Osteoblast (primary cell): ENCODE results near the gene MAGEF1. TPM values are rescaled to one million over a fixed set of nuclear protein-coding genes. Genes with fewer than 3 reads are reported as not detected.

ENCODE experiments used
- DNase-seq: peaks from one replicate; pipeline ENCODE4 v3.0.0; 2011; ENCODE audit warnings: low spot score, mixed read lengths; ENCODE audit not compliant: insufficient read length; ENCODE audit errors: missing footprints
- H2AFZ ChIP-seq: 2 replicates; pipeline ENCODE4 v1.6.0; 2011; ENCODE audit warnings: mild to moderate bottlenecking, low read length
- H3K27ac ChIP-seq: 2 replicates; pipeline ENCODE4 v1.5.1; 2011; ENCODE audit warnings: mild to moderate bottlenecking, low read depth, low read length, moderate library complexity
- H3K27me3 ChIP-seq: 2 replicates; pipeline ENCODE4 v1.6.0; 2012; ENCODE audit warnings: mild to moderate bottlenecking, control low read depth, inconsistent platforms, low read length, moderate library complexity; ENCODE audit not compliant: insufficient read depth
- H3K36me3 ChIP-seq: 2 replicates; pipeline ENCODE4 v1.5.1; 2011; ENCODE audit warnings: mild to moderate bottlenecking, low read length, control low read depth, moderate library complexity; ENCODE audit not compliant: insufficient read depth
- H3K4me1 ChIP-seq: 2 replicates; pipeline ENCODE4 v1.5.1; 2011; ENCODE audit warnings: mild to moderate bottlenecking, low read length, control low read depth, moderate library complexity; ENCODE audit not compliant: insufficient read depth
- H3K4me2 ChIP-seq: 2 replicates; pipeline ENCODE4 v1.6.0; 2011; ENCODE audit warnings: mild to moderate bottlenecking, low read length; ENCODE audit not compliant: insufficient read depth
- H3K4me3 ChIP-seq: fragments of 200-600 bp; sonication (generic); 3 replicates; pipeline ENCODE4 v1.5.1; 2012; ENCODE audit warnings: mild to moderate bottlenecking, low read length, inconsistent platforms; ENCODE audit not compliant: insufficient read depth
- H3K79me2 ChIP-seq: 2 replicates; pipeline ENCODE4 v1.6.0; 2012; ENCODE audit warnings: mild to moderate bottlenecking, low read length, control low read depth, inconsistent platforms; ENCODE audit not compliant: insufficient read depth
- H3K9me3 ChIP-seq: 2 replicates; pipeline ENCODE4 v1.5.1; 2011; ENCODE audit warnings: low read depth, low read length, control low read depth
- H4K20me1 ChIP-seq: 2 replicates; pipeline ENCODE4 v1.6.0; 2012; ENCODE audit warnings: mild to moderate bottlenecking, low read length, control low read depth; ENCODE audit not compliant: insufficient read depth
- total RNA-seq: library from RNA; depleted of rRNA; stranded (reverse); fragments of >200 nt; gene quantifications from 2 replicates; pipeline ENCODE4 v1.2.3, GENCODE V29; 2012
- TF ChIP-seq, protein P1 (sequence below): IDR thresholded peaks from 2 replicates; pipeline ENCODE4 v1.5.1; 2011; ENCODE audit warnings: mild to moderate bottlenecking, low read depth, low read length, moderate library complexity; ENCODE audit errors: extremely low read depth

MAGEF1 gene, protein sequence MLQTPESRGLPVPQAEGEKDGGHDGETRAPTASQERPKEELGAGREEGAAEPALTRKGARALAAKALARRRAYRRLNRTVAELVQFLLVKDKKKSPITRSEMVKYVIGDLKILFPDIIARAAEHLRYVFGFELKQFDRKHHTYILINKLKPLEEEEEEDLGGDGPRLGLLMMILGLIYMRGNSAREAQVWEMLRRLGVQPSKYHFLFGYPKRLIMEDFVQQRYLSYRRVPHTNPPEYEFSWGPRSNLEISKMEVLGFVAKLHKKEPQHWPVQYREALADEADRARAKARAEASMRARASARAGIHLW
- total RNA-seq, result 18.8 and 22.1 TPM in 2 replicates

DNA sequence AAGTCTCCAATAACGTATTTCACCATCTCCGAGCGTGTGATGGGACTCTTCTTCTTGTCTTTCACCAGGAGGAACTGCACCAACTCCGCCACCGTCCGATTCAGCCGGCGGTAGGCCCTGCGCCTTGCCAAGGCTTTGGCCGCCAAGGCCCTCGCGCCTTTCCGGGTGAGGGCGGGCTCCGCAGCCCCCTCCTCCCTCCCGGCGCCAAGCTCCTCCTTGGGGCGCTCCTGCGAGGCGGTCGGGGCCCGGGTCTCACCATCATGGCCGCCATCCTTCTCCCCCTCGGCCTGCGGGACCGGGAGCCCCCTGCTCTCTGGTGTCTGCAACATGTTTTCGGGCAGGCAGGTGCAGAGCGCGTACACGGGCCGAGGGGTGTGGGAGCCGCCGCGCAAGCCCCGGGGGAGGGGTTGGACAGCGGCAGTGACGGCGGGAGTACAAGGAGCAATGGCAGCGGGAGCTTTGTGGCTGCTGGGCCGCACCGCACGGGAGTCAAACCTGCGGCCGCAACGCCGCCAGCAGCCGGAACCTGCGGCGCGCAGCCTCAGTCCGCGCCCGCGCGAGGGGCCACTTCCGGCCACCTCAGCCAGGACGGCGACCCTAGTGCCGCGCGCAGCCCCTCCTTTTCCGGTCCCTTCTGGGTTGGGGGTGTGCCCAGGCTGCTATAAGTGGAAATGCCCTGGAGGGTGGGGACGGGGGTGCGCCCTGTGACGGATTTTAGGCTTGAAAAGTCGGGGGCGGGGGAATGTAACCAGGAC, at the start of gene MAGEF1:
Gene MAGEF1, minus strand, starts transcription at position 572 of the 755 bp plus-strand sequence. Its CDS starts 243 bp downstream, at position 329.
- H3K36me3 ChIP-seq, result peaks cover 5% of the 10 kb centered on the region
- TF ChIP-seq, protein P1, sequence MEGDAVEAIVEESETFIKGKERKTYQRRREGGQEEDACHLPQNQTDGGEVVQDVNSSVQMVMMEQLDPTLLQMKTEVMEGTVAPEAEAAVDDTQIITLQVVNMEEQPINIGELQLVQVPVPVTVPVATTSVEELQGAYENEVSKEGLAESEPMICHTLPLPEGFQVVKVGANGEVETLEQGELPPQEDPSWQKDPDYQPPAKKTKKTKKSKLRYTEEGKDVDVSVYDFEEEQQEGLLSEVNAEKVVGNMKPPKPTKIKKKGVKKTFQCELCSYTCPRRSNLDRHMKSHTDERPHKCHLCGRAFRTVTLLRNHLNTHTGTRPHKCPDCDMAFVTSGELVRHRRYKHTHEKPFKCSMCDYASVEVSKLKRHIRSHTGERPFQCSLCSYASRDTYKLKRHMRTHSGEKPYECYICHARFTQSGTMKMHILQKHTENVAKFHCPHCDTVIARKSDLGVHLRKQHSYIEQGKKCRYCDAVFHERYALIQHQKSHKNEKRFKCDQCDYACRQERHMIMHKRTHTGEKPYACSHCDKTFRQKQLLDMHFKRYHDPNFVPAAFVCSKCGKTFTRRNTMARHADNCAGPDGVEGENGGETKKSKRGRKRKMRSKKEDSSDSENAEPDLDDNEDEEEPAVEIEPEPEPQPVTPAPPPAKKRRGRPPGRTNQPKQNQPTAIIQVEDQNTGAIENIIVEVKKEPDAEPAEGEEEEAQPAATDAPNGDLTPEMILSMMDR, result no peak
- no peaks in the 10 kb centered on the region for H4K20me1 ChIP-seq
- DNase-seq, result peak; percentile 93
- peak within 1 kb of the TSS; percentile 51 for H3K27ac ChIP-seq
- H3K27me3 ChIP-seq, result no peaks in the 10 kb centered on the region
- H3K4me2 ChIP-seq, result peak within 1 kb of the TSS; percentile 94
- H3K4me1 ChIP-seq, result peaks cover 20% of the 10 kb centered on the region
- peaks cover 24% of the 10 kb centered on the region for H3K79me2 ChIP-seq
- no peaks in the 10 kb centered on the region for H3K9me3 ChIP-seq
- peak within 1 kb of the TSS; percentile 87 for H2AFZ ChIP-seq
- H3K4me3 ChIP-seq, result peak within 1 kb of the TSS; percentile 91

DNA sequence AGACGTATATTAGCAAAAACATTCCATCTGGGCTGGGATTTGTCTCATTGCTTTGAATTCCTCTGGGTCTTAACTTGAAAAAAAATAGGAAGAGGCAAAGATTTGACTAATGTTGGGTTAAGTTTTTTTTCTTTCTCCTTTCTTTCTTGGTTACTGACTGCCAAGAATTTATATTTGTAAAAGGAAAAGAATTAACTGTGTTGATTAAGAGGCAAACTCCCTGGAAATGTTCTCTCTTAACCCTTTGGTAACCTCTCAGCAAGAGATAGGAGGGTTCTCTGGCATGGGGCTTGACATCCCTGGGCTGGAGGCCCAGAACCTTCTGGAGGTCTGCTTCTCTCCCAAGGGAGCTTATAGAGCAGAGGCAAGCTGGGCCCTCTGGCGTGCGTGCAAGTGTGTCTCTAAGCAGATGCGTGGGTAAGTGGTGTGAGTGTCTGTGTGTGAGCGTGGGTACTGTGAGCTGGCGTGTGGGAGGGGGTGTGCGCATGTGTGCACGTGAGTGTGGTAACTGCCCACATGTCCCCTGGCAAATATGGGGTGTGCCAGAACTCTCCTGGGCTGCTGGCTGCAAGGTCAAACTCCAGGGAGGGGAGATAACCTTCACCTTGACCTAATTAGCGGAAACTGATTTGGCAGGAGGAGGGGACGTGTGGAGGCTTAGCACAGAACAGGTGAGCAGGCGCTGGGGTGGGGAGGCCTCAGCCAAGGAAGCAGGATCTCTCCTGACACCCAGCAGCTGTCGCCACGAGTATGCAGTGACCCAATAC, 49.4 kb upstream of the MAGEF1 start:
- TF ChIP-seq, protein P1, result no peak
- Histone ChIP-seq H3K4me2 (peak overlapping the region; percentile 59), H3K4me1 (peaks cover 31% of the 10 kb centered on the region), H3K27me3 (no peaks in the 10 kb centered on the region), H3K79me2 (no peaks in the 10 kb centered on the region), H4K20me1 (no peaks in the 10 kb centered on the region), H3K36me3 (no peaks in the 10 kb centered on the region), H3K27ac (peak overlapping the region; percentile 34), H3K4me3 (no peak overlapping the region), H2AFZ (no peak overlapping the region), H3K9me3 (no peaks in the 10 kb centered on the region)
- DNase-seq, result peak; percentile 92

DNA sequence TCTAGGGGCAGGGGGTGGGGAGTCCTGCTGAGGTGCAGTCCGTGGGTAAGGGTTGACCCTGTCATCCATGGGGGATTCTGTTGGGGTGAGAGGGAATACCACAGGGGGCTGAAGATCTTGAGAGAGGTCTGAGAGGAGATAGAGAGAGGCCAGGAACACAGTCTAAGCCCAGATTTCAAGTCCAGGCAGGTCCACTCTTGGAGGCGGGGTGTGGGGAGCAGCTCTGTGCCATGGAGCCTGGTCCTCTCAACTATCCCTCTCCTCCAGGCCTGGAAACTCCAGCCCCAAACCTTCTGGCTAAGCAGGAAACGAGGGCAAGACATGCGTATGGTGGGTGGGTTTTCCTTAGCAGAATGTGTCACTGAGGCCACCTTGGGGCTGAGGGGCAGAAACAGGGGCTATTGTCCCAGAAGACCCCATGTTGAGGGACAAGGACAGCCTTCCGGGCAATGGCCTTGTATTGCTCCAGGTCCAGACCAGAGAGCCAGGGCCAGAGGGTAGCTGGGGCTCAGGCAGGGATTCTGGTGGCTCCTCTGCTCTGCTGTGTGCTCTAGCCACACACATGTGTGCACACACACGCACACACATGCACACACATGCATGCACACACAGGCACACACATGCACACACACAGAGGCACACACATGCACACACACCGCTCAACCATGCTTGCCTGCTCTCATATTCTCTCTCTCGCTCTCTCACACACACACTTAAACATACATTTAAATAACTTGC, 48.6 kb upstream of the MAGEF1 start:
- Histone ChIP-seq H3K4me2 (peak overlapping the region; percentile 59), H3K4me3 (no peak overlapping the region), H3K79me2 (no peaks in the 10 kb centered on the region), H3K4me1 (peaks cover 33% of the 10 kb centered on the region), H3K27me3 (no peaks in the 10 kb centered on the region), H3K36me3 (no peaks in the 10 kb centered on the region), H3K27ac (peak overlapping the region; percentile 34), H2AFZ (peak overlapping the region; percentile 25), H3K9me3 (no peaks in the 10 kb centered on the region), H4K20me1 (no peaks in the 10 kb centered on the region)
- TF ChIP-seq, protein P1, result no peak
- DNase-seq, result peak; percentile 69
